D341Med (cell line): ENCODE measurements around the gene PAQR7.

Source experiments
- DNase-seq: peaks from one replicate; pipeline ENCODE4 v3.0.0; 2012; ENCODE audit warnings: low spot score

The PAQR7 gene

DNA sequence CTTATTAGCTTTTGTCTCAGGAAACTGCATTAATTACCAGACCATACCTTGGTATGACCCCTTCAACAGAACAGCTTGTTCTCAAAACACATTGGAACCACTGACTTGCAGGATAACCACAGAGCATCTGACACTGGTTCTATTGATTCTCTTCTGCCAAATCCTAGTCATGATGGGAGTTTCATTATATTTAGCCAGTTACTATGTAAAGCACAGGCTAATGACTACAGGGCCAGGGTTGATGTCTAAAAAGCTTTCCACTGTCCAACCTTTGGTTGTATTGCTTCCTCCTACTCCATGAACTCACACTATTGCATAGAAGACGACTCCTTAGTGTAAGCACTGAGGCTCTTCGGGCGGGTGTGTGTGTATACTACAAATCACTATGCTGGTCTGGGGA lies 27.0 kb upstream of the PAQR7 start:
- no peak for DNase-seq

DNA sequence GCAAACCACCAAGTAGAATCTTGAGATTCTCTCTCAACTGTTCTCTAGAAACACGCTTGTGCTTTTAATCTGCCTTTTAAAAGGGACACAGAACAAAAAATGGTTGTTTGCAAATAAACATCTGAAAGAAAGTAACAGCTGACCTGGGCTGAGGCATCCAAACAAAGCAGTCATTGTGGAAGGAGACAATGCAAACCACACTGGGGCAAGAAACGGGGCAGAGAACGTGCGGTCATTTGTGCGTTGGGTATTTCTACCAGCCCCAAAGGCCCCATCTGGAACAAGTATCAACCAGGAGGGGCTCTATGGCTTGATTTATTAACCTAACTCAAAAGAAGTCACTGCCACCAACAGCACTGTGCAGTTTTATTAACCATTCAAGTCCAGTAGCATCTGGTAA lies 24.7 kb upstream of the PAQR7 start:
- DNase-seq = no peak

DNA sequence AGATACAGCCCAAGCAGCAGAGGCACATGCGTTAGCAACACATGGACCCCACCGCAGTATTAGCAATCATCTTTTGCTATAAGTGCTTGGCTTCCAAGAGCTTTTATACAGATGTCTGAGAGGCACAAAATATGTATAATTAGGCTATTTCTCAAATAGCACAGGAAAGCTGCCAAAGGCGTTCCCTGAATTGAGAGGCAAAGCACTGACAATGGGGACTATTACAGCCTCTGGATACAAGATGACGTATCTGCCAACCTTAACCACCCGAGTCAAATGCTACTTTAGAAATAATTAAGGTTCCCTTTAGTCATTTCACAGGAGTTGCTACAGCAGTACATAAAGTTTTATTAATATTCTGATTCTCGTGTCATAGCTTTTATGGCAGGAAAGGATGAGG lies 24.3 kb upstream of the PAQR7 start:
- DNase-seq = no peak

DNA sequence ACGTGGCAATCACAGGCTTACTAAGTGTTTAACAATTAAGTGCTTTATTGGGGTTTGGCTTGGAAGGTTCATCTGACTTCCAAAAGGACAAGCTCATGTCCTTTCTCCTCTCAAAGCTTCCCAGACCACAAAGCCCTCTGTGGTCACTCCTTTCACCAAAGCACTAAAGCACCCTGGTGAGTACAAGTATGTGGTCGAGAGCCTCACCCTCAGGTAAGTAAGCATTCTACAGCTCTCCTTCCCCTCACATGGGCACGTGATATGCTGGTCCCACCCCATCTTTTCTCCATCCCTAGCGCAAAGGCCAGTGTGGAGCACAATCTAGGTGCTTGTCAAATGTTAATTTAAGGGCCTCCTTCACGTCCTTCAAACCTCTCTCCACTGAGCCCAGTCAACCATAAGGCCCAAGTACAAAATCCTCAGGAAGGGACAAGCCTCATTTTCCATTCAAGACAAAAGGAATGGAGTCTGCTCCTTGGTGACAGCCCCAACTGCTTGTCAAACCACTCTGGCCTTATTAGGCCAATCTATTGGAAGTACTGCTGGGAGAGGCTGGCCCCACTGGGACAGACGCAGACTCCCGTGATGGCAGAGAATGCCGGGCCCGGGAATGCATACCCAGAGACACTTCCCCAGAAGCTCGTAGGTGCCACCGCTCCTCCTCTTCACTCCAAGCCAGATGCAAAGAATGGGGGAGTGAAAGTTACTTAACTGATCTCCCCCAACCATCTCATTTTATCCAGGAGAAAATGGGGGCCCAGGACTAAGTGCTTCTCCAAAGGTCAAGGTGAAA lies 22.9 kb upstream of the PAQR7 start:
- DNase-seq = no peak

DNA sequence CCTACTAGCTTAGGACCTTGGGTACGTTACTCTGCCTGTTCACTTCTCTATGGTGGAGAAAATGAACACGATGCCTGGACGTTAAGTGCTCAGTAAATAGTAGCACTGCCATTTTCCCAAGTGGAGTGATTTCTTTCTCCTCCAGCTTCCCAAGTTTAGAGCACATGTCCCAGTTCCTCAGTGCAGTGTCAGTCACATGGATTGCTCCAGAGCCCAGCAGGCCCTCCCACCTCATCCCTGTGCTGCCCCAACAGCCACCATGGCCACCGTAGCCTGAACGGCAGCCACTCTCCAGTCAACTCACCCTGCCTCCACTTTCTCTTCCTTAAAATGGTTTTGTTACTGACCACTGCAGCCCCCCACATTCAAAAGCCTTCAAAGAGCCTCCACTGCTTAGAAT lies 22.2 kb upstream of the PAQR7 start:
- no peak for DNase-seq

DNA sequence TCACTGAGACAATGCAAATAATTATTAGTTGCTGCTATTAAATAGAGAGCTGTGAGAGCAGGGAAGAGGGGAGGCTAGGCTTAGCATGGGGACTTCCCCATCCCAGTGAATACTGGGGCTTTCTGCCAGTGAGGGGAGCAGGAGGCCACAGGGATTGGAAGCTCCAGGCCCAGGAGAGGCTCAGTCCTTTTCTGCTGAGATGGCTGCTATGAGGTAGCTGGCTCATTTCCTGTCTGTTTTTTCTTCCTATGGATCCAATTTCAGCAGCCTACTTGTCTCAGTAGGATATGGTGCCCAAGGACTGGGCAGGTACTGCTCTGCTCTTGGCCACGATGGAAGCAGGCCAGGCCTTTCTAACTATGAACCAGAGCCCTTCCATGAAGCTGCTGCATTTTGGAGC lies 20.8 kb upstream of the PAQR7 start:
- no peak for DNase-seq

DNA sequence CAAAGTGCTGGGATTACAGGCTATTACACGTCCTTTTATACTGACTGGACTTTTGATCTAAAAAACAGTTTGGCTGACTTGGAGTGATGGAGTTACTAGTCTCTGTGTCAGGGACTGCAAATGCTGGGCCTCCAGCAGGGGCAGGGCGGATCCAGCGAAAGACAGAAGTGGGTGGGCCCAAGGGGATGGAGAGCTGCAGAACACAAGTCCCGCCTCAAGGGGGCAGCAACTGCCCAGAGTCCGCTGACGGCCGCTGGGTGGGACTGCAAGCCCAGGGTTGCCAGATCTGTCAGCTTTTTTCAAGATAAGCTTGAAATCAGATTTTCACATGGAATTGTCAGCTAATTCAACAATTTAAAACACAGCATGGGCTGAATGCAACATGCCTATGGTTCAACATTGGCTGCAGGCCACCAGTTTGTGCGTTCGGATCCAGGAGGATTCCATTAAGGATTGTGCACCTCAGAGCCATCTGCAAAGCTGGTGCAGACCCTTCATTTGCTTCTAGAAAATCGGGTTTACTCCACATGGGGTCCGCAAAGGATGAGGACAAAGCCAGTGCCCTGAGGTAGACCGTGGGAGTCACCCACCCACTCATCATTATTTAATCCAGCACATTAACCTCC lies 20.0 kb upstream of the PAQR7 start:
- peak; percentile 95 for DNase-seq

DNA sequence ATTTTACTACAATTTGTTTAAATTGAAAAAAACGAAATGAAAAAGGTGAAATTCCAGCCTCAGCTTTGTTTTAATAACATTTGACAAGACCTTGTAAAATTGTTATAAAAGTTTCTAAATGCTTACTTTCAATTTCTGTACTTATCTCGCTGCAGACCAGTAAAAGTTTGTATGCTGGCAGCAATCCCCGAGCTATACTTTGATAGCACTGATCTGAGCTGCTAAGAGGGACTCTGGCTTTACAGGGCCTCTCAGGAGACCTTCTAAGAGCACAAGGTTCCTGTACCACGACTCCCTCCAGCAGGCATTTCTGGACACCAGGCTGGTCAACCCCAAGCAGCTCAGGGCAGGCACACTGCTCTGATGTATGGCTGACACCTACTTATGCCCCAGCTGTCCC lies 17.6 kb upstream of the PAQR7 start:
- no peak for DNase-seq

DNA sequence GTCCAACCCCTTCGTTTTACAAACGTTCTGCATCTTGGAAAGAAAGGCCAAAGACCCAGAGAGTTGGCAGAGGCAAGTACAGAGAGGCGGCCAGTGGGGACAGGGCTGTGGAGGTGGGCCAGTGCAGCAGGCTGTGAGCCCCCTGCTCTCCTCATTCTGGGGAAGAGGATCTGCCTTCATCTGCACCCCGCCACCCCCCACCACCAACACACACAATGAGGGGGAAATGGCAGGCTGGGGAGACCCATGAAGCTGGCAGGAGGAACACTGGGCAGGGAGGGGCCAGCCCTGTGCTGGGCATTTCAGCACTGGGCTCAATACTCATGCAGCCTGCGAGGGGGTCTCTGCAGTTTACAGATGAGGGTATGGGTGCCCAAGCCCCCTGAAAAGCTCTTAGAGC lies 16.1 kb upstream of the PAQR7 start:
- no peak for DNase-seq

DNA sequence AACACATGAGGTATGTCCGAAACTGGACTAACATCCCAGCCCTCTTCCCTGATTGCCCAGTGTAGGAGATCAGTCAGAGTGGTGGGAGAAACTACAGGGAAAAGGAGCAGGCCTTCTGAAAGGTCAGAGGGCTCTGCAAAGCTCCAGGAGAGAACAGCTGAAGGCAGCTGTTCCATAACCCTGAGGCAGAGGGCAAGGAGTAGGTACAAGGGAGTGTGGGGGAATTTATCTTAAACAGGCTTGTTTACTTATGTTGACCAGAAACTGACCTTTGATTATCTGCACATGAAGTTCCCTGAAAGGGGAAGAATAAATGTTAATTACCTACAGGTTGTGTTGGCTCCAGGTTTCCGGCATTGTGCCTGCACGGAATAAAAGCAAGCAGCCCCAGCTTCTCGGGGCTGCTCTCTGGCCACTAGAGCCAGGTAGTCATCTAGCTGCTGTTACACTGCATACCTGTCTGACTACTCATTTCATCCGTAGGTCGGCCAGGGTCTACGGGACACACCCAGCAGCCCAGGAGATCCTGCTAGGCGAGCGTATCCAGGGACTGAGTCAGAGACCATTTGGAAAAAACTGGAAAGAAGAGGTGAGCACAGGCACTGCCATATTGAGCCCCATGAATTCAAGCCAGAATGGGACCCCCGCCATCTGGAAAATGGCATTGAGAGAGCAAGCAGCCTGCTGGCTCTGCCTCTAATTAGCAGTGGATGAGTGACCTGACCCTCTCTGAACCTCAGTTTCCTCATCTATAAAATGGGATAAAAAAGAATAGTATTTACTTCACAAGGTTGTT lies 14.9 kb upstream of the PAQR7 start:
- DNase-seq = no peak

DNA sequence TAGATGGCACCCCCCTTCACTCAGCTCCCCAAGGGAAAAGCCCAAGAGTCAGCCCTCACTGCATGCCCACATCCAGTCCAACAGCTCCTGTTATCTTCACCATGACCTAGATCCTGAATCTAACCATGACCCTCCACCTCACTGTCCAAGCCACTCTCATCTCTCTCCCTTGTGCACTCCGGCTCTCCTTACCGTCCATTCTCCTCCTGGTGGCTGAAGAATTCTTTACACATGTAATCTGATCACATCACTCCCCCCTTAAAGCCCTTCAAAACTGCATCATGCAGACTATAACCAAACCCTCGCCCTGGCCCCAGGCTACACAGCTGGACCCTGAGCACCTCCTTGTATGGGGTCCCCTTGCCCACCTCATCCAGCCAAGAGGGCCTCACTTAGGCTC lies 14.0 kb upstream of the PAQR7 start:
- DNase-seq = no peak

DNA sequence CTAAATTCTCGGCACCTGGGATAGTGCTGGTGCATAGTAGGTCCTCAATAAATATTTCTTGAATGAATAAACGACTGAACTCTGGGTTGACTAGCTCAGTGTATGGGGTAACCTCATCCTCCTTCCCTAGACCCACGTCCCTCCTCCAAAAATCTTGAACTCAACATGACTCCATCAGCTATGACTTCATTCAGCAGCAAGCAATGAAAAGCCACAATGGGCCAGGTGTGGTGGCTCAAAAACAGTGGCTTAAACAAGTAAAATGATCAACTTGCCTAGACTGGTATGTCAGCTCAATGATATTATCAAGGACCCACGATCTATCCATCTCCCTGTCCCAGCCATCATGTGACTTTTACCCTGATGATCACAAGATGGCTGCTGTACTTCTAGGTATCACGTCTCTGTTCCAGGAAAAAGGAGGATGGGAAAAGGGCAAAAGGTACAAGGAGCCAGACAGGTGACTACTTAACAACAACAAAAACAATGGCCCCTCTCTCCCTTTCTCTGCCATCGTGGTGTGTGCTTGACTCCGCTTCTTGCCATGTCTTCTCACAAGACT lies 13.0 kb upstream of the PAQR7 start:
- no peak for DNase-seq

DNA sequence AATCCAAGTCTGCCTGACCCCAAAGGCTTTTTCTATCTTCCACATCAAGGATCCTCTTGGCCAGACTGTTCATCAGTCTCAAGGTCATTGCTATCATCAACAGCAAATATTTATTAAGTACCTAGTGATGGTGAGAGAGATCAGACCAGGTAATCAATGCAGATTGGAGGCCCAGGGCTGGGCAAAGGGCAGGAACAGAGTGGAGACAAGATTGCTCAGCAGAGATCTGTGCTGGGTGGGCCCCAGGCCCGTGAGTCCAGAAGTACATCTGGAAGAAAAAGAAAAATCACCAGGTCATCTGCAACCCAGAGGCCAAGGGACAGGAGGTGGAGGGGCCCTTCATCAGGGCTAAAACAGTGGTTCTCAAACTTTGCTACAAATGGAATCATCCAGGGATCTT lies 10.1 kb upstream of the PAQR7 start:
- no peak for DNase-seq

DNA sequence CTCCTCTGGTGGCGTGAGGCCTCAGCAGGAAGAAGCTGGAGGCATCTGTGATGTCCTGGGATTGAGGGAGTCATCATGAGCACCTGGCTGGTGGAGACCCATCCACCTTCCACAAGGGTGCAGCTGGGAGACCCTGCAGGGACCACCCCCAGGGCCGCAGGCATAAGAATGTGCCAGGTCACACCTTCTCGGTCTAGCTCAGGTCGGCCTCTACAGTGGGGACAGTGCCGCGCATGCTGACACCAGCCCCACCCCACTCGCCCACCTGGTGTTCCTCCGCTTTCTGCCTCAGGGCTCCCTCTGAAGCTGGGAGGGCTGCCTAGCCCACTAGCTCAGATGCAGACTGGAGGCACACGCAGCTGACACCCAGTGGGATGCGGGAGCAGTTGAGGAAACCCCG lies 5.8 kb upstream of the PAQR7 start:
- DNase-seq = no peak

DNA sequence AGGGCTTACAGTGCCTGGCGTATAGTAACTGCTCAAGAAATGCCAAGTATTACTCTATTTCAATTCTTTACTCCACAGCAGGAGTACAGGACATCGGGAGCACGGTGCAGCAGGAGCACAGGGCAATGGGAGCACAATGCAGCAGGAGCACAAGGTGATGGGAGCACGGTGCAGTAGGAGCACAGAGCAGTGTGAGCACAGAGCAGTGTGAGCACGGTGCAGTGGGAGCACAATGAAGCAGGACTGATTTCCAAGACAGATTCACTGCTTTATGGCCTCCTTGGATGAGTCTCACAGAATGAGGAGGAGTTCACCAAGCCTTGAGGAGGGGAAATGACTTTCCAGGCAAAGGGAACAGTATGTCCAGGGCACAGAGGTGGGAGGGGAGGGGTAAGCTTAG lies 5.0 kb upstream of the PAQR7 start:
- DNase-seq = no peak

DNA sequence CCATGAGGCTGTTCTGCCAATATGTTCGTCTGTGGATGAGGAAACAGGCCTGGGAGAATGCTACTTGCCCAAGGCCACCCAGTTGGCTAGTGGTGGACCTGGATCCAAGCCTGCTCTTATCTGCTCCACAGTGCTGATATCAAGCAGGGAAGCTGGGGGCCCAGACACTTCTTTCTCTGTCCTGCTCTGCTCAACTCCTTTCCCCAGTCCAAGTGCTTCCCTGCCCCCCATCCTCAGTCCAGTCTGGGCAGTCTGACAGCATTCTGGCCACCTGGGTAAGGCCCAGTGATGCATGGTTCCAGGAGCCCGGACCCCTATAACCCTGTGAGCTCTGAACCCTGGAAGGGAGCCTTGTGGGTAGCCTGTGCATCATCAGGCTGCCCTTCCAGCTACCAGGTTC lies 4.2 kb upstream of the PAQR7 start:
- no peak for DNase-seq

DNA sequence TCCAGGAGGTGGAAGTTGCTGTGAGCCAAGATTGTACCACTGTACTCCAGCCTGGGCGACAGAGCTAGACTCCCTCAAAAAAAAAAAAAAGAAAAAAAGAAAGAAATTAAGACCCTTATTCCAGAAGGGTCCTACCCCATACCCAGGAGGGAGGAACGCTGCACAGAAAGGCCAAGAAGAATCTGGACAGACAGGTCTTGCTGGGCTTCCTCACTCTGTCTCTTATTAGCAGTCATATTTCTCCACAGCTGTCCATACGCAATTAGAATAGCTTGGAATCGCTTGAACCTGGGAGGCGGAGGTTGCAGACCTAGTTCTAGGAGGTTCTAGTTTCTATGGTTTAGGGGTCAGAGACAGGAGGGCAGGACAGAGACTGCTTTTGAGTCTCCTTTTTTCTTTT lies 3.2 kb upstream of the PAQR7 start:
- no peak for DNase-seq

DNA sequence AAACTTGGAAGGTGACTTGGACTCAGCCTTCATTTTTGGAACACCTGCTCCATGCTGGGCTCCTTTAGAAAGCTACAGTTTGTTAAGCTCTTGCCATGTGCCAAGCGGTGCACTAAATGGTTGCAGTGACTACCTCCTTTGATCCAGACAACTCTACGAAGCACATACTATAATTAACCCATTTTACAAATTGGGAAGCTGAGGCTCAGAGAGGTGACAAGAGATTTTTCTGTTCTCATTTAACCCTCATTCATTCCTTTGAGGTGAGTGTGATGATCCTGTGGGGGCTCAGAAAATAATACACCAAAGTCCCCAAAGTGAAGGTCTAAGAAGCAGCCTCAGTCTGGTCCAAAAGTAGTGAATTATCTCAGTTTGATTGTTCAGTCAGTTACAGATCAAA lies 1.6 kb upstream of the PAQR7 start:
- DNase-seq = no peak

DNA sequence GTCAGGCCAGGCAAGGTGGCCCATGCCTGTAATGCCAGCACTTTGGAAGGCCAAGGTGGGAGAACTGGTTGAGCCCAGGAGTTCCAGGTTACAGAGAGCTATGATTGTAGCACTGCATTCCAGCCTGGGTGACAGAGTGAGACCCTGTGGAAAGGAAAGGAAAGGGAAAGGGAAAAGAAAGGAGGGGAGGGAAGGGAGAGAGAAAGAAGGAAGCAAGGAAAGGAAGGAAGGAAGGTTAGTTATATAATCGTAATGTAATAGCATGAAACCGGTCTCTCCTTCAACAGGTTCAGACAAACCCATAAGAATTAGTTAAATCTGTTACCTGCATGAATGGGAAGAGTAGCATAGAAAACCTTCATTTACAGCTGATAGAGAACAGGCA lies 1.2 kb upstream of the PAQR7 start:
- no peak for DNase-seq

DNA sequence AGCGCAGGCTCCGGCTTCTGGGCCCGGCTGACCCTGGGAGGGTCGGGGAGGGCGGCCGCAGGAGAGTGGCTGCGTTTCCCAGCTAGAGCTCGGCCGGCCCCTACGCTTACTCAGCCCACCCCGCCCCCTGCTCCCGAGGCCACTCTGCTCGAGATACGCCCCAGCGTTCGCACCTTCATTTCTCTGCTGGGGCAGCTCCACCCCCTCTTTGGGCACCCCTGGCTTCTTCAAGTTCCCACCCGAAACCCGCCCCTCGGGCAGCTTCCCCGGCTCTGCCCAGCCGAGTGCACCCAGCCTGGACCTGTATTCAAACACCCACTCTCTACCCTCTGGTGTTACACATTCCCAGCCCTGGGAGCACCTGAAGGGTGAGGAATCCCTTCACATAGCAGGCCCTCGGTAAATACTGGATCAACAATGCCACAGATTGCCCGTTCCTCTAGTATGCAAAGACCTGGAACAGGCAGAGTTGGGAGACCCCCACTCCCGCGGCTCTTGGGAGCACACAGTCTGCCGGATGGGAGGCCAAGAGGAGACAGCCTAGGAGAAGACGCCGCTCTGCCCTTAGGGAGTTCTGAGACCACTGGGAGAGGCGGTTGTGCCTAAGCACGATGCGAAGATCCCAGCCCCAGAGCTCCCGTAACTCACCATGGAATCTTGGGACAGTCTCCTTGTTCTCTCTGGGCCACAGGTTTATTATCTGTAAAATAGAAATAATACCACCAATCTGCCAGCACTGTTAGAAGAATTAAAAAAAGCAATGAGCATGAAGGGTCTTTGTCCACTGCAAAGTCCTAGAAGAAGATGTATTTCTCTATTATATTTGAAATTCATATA lies 566 bp upstream of the PAQR7 start:
- DNase-seq = no peak

DNA sequence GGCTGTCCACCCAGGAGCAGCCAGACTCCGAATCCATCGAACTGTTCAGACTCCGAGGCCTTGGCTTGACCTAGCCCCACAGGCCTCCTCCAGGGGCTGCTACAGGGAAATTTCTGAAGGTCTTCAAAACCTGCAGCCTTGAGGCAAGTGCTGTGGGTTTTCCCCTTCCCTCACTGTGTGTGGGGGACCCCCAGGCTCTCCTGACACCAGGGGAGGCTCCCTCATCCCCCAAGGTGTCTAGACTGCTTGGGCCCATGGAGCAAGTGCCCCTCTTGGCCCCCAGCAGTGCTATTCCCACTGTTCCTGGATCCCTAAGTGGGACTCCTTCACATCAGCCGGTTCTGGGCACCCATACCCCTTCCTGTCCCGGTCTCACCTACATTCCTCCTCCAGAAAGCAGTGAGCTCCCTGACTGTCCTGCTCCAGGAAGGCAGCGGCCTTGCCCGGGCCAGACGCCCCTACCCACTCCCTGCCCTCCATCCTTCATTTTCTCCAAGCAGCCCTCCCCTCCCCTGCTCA lies 814 bp downstream of the PAQR7 start:
- no peak for DNase-seq

DNA sequence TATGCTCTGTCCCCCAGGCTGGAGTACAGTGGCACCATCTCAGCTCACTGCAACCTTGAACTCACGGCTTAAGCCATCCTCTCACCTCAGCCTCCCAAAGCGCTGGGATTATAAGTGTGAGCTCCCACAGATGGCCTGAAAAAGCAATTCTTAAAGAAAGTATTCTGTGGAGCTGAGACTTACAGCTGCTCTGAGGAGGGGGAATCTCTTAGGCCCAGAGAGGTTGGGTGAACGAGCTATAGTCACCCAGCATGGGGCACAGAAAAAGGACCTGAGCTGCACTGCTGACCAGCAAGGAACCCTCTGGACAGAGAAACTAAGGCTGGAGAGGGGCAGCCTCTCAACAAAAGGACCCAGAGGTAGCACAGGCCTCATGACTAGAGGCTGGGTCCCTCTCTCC lies 1.3 kb downstream of the PAQR7 start:
- DNase-seq = no peak
